WERI-Rb-1 (cell line): ENCODE measurements around the gene CDKAL1.

Source experiments
- DNase-seq: peaks from one replicate; pipeline ENCODE4 v3.0.0-alpha.2; 2020
- H3K27ac ChIP-seq: fragments of 250-450 bp; sonication (Bioruptor Pico); 2 replicates; pipeline ENCODE4 v1.5.1; 2020; ENCODE audit warnings: mild to moderate bottlenecking, moderate library complexity
- H3K27me3 ChIP-seq: fragments of 250-450 bp; sonication (Bioruptor Pico); 2 replicates; pipeline ENCODE4 v1.5.1; 2021; ENCODE audit warnings: mild to moderate bottlenecking, low read depth, moderate library complexity; ENCODE audit not compliant: insufficient read depth, severe bottlenecking
- H3K36me3 ChIP-seq: fragments of 250-450 bp; sonication (Bioruptor Pico); 2 replicates; pipeline ENCODE4 v1.5.1; 2020; ENCODE audit warnings: mild to moderate bottlenecking, moderate library complexity
- H3K4me3 ChIP-seq: 2 replicates; pipeline ENCODE4 v1.5.1; 2011; ENCODE audit warnings: low read depth, mild to moderate bottlenecking, control low read depth, low read length
- H3K9me3 ChIP-seq: fragments of 250-450 bp; sonication (Bioruptor Pico); 2 replicates; pipeline ENCODE4 v1.5.1; 2021; ENCODE audit warnings: mild to moderate bottlenecking, moderate library complexity; ENCODE audit not compliant: severe bottlenecking
- CTCF ChIP-seq: IDR thresholded peaks from 2 replicates; pipeline ENCODE4 v1.5.1; 2011; ENCODE audit warnings: low read depth, mild to moderate bottlenecking, control low read depth, inconsistent platforms, low read length

Gene CDKAL1

GRCh38 chr6:20703049-20703448 is 168.8 kb downstream of the CDKAL1 start:
- Histone ChIP-seq H3K9me3 (no peaks in the 10 kb centered on the region), H3K4me3 (no peak overlapping the region), H3K36me3 (no peaks in the 10 kb centered on the region), H3K27ac (peak overlapping the region; percentile 83; the same call in 1 of the 2 replicates), H3K27me3 (no peaks in the 10 kb centered on the region)
- no peak for DNase-seq
- no peak for TF ChIP-seq CTCF

GRCh38 chr6:20704325-20705025 is 170.2 kb downstream of the CDKAL1 start:
- TF ChIP-seq CTCF = no peak
- no peak overlapping the region for H3K4me3 ChIP-seq

GRCh38 chr6:20705741-20706140 is 171.5 kb downstream of the CDKAL1 start:
- no peak for TF ChIP-seq CTCF
- no peak for DNase-seq

More at GRCh38 chr6:20704325-20705025, 170.2 kb downstream of the CDKAL1 start:
- Histone ChIP-seq H3K27me3 (no peaks in the 10 kb centered on the region), H3K36me3 (no peaks in the 10 kb centered on the region), H3K9me3 (no peaks in the 10 kb centered on the region), H3K27ac (peak overlapping the region; percentile 68)
- no peak for DNase-seq

GRCh38 chr6:20706238-20706938 is 172.1 kb downstream of the CDKAL1 start:
- peak overlapping the region; percentile 68 for H3K27ac ChIP-seq

More at GRCh38 chr6:20705741-20706140, 171.5 kb downstream of the CDKAL1 start:
- H3K36me3 ChIP-seq = no peaks in the 10 kb centered on the region
- peak overlapping the region; percentile 68 for H3K27ac ChIP-seq
- H3K9me3 ChIP-seq = no peaks in the 10 kb centered on the region
- no peaks in the 10 kb centered on the region for H3K27me3 ChIP-seq
- H3K4me3 ChIP-seq = no peak overlapping the region

GRCh38 chr6:20706939-20707485 is 172.8 kb downstream of the CDKAL1 start:
- Histone ChIP-seq H3K27ac (peak overlapping the region; percentile 68), H3K27me3 (no peaks in the 10 kb centered on the region), H3K9me3 (no peaks in the 10 kb centered on the region), H3K4me3 (no peak overlapping the region), H3K36me3 (no peaks in the 10 kb centered on the region)
- TF ChIP-seq CTCF = no peak
- no peak for DNase-seq

More at GRCh38 chr6:20706238-20706938, 172.1 kb downstream of the CDKAL1 start:
- DNase-seq = no peak
- no peaks in the 10 kb centered on the region for H3K36me3 ChIP-seq
- no peak overlapping the region for H3K4me3 ChIP-seq
- TF ChIP-seq CTCF = no peak
- H3K27me3 ChIP-seq = no peaks in the 10 kb centered on the region
- H3K9me3 ChIP-seq = no peaks in the 10 kb centered on the region
